ENCODE data around the gene TXNDC2.
"Not testable (repeated sequence)": the region's sequence is repeated elsewhere in the genome, so short reads cannot be mapped to it uniquely, and the experiment has no call there.

DNA sequence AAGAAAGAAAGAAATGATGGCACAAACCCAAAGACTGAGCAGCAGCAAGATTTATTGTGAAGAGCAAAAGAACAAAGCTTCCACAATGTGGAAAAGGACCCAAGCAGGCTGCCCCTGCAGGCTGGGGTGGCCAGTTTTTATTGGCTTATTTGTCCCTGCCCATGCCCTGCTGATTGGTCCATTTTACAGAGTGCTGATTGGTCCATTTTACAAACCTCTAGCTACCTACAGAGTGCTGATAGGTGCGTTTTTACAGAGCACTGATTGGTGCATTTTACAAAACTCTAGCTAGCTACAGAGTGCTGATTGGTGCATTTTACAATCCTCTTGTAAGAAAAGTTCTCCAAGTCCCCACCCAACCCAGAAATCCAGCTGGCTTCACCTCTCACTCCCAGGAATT, 26.5 kb downstream of the TXNDC2 start:
- TF ChIP-seq, protein P1, sequence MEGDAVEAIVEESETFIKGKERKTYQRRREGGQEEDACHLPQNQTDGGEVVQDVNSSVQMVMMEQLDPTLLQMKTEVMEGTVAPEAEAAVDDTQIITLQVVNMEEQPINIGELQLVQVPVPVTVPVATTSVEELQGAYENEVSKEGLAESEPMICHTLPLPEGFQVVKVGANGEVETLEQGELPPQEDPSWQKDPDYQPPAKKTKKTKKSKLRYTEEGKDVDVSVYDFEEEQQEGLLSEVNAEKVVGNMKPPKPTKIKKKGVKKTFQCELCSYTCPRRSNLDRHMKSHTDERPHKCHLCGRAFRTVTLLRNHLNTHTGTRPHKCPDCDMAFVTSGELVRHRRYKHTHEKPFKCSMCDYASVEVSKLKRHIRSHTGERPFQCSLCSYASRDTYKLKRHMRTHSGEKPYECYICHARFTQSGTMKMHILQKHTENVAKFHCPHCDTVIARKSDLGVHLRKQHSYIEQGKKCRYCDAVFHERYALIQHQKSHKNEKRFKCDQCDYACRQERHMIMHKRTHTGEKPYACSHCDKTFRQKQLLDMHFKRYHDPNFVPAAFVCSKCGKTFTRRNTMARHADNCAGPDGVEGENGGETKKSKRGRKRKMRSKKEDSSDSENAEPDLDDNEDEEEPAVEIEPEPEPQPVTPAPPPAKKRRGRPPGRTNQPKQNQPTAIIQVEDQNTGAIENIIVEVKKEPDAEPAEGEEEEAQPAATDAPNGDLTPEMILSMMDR (IDR thresholded peaks at IDR 0.05 in 2 of 3, conservative IDR thresholded peaks at IDR 0.05 in 1 of 3; ENCODE audit: borderline replicate concordance in 1 of 3, insufficient read depth in 1 of 3, low read depth in 2 of 3, low read length in 2 of 3) = not testable (repeated sequence)
- TF ChIP-seq EZH2 (IDR thresholded peaks at IDR 0.05); EZH2phosphoT487 (IDR thresholded peaks at IDR 0.05; ENCODE audit: borderline replicate concordance); POLR2A (IDR thresholded peaks at IDR 0.05; ENCODE audit: borderline replicate concordance, extremely low read depth, insufficient read depth, insufficient read length); RAD21 (IDR thresholded peaks at IDR 0.05; ENCODE audit: low read depth); ZNF274 (IDR thresholded peaks at IDR 0.05; ENCODE audit: low read depth, low read length); FOSL1 (IDR thresholded peaks at IDR 0.05; ENCODE audit: low read depth): not testable (repeated sequence)

All from HCT116 (cell line).